HG03045 (cell line): Measurements from ENCODE around the gene GALNT9.
"Not testable (repeated sequence)": the region's sequence is repeated elsewhere in the genome, so short reads cannot be mapped to it uniquely, and the experiment has no call there.

Experiments used
- ATAC-seq: cut with Tn5 transposase; IDR thresholded peaks from one replicate; pipeline ENCODE4 v1.9.1; 2021; ENCODE audit warnings: mild to moderate bottlenecking, moderate library complexity; ENCODE audit not compliant: unreplicated experiment

GALNT9 gene

GRCh38 chr12:132314516-132315233, 14.7 kb downstream of the GALNT9 start:
- no peak for ATAC-seq

- no peak for ATAC-seq
Observed at GRCh38 chr12:132314035-132314434, 15.4 kb downstream of the GALNT9 start.

- ATAC-seq = no peak
Observed at GRCh38 chr12:132313182-132313581, 16.2 kb downstream of the GALNT9 start.

GRCh38 chr12:132312516-132312915, 16.9 kb downstream of the GALNT9 start:
- ATAC-seq = no peak

- ATAC-seq = no peak
Observed at GRCh38 chr12:132311201-132311915, 18.0 kb downstream of the GALNT9 start.

GRCh38 chr12:132310181-132311040, 19.0 kb downstream of the GALNT9 start:
- no peak for ATAC-seq

GRCh38 chr12:132309596-132310086, 19.7 kb downstream of the GALNT9 start:
- no peak for ATAC-seq

GRCh38 chr12:132308853-132309595, 20.4 kb downstream of the GALNT9 start:
- no peak for ATAC-seq

GRCh38 chr12:132307976-132308852, 21.2 kb downstream of the GALNT9 start:
- ATAC-seq = no peak

GRCh38 chr12:132306885-132307191, 22.6 kb downstream of the GALNT9 start:
- no peak for ATAC-seq

- ATAC-seq = no peak
Observed at GRCh38 chr12:132305991-132306884, 23.2 kb downstream of the GALNT9 start.

GRCh38 chr12:132305560-132305966, 23.8 kb downstream of the GALNT9 start:
- no peak for ATAC-seq

- not testable (repeated sequence) for ATAC-seq
Observed at GRCh38 chr12:132304866-132305265, 24.5 kb downstream of the GALNT9 start.

GRCh38 chr12:132303853-132304373, 25.5 kb downstream of the GALNT9 start:
- not testable (repeated sequence) for ATAC-seq

- no peak for ATAC-seq
Observed at GRCh38 chr12:132302466-132303358, 26.7 kb downstream of the GALNT9 start.

GRCh38 chr12:132300789-132301722, 28.3 kb downstream of the GALNT9 start:
- ATAC-seq = no peak
